Left hindlimb (tissue), 1 donor: ENCODE measurements around the gene CCDC24.

Experiments
- DNase-seq: peaks from one replicate; pipeline ENCODE4 v3.0.0-alpha.2; 2018

The CCDC24 gene

DNA sequence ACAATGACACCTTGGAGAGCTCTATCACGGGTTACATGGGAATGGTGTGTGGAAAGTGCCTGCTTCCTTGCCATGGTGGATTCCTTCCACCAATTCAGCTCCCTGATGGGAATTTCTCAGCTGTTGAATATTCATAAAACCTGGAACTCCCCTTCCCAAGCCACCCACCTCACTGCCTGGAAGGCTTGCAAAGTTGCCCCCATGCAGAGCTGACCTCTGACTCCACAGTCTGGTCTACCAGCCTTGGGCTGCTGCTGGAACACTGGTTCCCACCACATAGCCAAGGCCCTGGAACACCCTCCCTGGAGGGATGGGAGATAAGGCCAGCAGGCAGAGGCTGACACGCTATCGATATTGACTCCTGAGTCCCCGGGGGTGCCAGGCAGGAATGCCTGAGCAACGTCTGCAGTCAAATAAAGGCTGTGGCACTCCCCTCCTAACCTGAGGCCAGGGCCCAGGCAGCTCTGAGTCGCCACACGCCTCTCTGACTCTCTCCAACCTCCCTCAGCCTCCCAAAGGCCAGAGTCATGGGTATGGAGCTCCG lies 8.8 kb downstream of the CCDC24 start:
- DNase-seq, result no peak

DNA sequence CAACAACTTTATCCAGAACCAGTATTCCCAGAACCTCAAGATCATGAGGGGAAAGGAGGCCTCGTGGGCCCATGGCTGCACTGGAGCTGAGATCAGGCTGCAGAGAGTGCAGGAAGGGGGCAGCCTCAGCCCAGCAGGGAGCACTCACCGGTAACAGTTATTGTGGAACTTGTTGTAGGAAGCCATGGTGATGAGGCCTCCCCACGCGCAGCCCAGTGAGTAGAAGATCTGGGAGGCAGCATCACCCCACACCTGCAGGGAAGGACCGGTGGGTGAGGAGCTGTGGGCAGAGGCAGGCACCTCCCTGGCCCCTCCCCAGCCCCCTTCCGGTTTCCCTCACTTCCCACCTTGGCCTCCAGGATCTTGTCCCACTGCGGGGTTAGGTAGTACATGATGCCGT lies 10.8 kb downstream of the CCDC24 start:
- no peak for DNase-seq

DNA sequence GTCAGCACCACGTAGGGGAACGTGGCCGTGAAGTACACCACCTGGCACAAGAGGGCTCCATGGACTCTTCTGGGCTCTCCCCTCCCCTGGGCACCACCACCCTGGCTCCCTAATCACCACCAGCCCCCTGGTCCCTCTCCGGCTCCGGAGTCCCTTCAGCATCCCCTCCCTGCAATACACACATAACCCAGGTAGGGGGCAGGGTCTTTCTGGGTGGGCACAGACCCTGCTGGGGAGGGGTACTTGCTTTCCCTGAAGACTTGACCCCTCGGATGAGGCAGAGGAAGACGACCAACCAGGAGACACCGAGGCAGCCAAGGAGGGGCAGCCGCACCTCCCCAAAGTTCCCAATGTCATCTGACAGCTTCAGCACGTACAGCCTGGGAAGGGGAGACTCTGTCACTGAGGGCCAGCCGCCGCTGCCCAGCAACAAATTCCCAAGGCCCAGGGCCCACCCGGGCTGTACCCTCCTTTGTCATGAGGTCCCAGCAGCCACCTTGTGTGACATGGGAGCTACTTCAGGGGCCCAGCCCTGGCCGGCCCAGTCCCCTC lies 11.3 kb downstream of the CCDC24 start:
- DNase-seq, result no peak

DNA sequence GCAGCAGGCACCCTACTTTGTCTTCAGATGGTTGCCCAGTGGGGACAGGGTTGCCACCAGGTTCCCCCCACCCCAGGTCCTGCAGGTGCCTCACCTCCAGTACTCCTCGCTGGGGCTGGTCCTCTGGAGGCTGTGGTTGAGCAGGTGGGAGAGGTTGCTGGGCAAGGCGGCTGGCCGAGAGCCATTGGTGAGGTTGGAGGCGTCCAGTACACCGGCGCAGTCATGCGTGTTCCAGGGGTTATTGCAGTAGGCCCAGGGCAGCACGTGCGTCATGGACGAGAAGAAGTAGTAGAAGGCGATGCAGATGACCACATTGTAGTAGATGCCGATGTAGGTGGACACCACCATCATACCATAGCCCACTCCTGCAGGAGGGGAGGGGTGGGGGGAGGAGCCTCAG lies 16.9 kb downstream of the CCDC24 start:
- DNase-seq, result no peak

DNA sequence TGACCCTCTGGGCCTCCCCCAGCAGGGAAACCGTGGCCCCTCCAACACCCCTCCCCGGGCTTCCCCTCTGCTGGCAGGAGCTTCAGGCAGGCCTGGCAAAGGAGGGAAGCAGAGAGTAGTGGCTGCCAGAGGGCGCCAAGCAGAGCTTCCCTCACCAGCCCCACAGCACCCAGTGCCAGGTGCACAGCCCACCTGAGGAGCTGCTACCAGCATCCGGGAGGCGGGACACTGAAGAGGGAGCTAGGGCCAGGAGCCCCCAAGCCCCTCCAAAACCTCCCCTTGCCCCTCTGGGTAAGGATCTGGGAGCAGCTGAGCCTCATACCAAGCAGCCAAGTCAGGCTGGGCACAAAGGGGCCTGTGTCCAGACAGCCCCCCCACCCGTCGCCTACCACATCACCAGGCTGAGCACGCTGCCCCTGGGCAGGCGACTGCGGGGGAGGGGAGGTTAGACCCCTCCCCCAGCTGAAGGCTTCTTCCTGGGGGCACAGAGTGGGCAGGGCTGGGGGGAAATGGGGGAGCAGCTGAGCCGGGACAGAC lies 19.6 kb downstream of the CCDC24 start:
- DNase-seq, result no peak

DNA sequence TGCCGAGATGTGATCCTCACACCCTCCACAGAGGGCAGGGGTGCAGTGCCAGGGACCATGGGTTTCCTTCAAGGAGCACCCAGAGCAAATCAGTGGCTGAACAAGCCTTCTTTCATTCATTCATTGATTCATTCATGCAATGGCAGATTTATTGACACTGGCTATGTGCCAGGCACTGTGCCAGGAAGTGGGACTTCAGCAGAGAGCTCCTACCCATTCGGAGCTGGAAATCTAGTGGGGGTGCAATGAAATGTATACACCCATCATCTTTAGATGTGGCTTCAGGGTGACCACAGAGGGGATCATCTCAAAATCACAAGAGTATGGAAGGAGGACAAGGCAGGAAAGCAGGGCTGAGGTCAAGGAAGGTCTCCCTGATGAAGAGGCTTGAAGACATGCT lies 21.0 kb downstream of the CCDC24 start:
- DNase-seq, result no peak

DNA sequence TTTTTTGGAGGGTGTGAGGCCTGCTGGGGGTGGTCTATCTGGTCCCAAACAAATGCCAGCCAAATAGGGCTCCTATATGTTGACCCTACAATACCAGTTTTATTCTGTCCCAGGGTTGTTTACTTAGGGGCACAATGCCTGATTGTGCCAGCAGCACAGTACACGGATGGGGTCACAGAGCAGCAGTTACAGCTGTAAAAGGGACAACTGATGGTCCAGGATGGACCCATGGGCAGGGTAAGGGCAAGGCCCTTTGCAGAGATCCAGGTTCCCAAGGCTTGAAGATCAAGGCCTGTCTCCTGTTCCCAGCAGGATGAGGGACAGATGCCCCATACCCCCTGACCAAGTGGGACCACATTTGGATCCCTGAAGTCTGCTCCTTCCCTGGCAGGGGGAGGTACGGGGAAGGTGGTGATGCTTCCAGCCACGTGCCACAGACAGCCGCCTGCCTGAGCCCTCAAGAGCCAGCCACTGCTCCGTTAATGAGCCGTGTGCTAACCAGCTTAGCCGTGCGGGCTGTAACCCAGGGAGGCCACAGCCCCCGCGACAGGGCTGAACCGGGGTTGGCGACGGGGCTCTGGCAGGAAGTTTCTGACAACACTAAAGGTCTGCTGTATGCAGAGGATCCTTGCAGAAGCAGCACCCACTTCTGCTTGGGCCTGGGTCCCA lies 21.7 kb downstream of the CCDC24 start:
- no peak for DNase-seq

DNA sequence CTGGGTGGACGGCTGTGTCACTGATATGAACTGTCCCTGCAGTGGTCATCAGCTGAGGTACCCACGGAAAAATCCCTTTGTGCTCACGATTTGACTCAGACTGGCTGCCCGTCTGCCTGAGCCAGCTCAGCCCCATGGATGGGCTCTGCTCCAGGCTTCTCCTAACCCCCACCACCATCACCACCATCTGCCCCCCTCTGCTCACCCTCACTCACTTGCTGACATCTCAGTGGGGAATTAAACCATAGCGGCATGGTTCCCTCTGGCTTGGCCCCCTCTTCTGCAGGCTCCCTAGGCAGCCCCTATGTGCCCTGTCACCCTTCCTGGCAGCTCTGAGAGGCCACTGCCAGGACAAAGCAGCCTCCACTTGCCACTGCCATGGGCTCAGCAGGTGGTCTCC lies 22.6 kb downstream of the CCDC24 start:
- DNase-seq, result no peak

DNA sequence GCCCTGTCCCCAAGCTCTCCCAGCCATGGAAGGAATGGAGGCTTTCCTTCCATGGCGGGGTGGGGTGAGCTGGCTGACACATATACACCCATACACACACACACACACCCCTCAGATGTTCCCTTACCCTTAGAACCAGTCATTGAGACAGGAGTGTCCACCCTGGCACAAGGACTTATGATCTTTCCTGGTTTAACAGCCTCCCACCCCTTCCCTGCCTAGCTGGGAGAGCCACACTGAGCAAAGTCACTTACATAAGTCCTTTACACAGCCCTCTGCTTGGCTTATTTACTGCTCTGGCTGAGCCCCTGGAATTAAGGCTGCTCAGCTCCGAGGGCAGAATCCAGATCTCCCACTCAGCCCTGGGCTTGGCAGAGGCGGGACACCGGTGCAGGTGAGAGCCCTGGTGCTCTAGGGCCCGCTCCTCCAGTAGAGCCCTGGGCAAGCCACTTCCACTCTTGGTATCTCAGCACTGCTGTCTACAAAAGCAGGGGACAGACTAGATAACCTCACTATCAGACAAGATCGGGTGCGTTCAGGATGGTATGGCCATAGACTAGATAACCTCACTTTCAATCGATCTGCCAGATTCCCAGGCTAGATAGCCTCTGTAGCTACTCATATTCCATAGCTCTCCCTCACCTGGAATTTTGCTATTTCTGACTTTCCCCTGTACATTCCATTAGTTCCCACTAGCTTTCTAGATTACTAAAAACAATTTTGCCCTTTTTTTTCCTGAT lies 23.1 kb downstream of the CCDC24 start:
- DNase-seq, result no peak

DNA sequence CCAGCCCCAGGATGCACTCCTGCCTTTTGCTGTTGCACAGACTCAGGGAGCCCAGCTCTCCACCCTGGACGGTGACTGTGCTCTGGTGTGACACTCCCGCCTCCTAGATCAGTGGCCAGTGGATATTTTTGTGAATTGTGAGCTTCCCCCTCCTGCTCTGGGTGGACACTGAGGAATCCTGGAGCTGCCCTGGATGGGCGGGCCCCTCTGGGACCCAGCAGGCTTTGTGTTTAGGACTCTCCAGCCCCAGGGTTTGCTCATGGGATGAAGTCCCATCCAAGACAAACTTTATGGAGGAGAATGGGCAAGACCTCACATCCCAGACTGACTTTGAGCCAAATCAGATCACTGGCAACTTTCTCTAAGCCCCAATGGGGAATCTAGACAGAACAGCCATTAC lies 23.8 kb downstream of the CCDC24 start:
- no peak for DNase-seq

DNA sequence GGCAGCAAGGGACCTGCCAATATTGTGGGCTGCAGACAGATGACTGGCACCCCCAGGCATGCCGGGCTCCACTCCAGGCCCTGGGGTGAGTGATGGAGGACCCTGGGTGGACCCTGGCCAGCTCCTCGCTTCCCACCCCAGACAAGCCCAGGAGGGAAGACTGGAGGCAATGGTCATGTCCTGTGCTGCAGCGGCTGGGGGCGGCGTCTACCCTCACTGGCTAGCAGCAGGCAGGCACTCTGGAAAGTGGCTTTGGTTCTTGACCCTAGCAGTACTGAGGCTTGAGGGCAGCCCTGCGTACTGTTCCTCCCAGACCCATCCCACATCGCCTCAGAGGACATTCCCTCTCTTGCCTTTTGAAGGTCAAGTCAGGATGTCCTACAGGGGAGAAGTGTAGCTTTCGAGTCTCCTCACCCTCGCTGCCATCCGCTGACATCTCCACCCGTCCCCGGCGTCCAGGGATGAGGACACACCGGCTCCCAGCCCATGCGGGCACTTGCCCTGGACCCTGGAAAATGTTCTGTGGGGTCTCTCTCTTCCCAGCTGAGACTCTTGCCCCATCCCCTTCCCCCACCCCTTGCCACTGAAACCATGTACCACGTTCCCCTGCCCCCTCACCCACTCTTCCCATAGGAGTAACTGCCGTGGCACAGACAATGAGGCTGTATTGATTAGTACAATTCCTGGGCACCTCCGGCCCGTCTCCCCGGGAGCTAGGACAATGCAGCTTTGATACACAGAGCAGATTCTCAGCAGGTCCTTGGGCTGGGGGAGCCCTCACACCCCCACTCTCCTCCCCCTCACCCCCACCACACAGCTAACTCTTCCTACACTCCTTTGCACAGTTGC lies 24.9 kb downstream of the CCDC24 start:
- DNase-seq, result no peak

DNA sequence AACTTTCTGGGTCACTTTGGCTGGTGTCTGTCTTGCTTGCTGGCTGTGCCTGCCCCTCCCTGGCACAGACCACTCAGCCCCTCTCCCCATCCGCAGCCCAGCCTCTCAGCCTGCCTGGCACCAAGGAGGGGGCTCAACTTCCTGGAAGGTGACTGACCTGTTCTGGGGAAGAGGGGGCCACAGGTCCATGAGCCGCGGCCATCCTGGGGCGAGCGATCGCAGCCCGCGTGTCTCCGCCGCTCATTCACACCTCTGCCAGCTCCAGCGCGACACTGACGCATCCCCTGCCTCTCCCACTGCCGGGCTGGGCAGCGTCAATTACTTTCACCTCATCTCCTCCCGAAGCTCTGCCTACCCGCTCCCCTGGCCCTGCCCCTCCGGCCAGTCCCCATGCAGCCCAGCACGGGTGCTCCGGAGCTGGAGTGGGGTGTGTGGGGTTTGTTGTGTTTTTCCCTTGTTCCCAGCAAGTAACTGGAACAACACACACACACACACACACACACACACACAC lies 25.5 kb downstream of the CCDC24 start:
- peak; percentile 8 for DNase-seq

DNA sequence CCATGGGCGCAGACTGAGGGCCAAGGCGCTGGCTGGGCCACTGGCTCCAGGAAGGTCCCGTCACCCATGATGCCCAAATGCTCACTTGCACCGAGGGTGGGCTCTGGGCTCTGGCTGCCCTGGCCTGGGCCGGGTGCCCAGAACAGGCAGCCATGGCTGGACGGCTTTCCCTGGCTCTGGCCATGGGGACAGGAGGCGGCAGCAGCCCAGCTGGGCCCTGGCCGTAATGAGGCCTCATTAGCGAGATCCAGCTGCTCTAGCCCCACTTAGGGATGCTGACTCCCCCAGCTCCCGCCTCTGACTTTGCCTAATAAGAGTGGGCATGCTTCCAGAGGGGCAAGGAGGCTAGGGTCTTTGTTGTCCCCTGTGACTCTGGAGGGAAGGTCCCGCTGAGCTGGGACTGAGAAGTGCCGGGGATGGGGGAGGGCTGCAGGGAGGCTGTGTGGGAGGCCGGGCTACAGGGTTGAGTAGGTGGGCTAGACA lies 28.1 kb downstream of the CCDC24 start:
- peak; percentile 13 for DNase-seq

DNA sequence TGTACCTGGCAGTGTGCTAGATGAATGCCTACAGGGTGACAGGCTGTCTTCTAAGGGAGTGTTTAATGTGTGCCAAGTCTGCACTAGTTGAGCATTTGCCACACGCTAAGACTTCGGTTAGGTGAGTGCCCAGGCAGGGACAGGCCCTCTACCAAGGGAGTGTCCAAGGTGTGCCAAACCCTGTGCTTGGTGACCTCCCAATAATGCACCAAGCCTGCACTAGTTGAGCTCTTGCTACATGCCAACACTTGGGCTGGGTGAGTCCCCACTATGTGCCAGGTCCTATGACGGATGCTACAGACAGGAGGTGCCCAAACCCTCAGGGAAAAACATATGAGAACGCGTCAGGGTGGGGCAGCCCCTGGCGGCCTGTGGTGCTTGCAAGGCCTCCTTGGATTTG lies 29.1 kb downstream of the CCDC24 start:
- peak; percentile 16 for DNase-seq

DNA sequence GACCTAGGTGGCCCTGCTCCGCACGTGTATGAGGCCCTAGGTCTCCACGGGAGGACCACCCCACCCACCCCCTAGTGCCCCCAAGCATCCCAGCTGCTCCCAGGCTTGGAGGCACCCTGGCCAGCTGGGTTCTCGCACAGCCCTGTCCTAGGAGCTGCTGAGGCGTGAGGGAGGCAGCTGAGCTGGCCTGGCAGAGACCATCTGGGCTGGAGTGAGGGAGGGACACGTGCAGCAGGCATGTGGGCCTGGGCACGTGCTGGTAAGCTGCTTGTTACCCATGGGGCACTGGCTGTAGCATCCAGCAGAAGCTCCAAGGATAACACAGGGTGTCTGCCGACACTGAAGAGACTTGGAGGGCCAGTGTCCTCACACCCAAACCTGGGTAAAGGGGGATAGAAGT lies 29.8 kb downstream of the CCDC24 start:
- no peak for DNase-seq

DNA sequence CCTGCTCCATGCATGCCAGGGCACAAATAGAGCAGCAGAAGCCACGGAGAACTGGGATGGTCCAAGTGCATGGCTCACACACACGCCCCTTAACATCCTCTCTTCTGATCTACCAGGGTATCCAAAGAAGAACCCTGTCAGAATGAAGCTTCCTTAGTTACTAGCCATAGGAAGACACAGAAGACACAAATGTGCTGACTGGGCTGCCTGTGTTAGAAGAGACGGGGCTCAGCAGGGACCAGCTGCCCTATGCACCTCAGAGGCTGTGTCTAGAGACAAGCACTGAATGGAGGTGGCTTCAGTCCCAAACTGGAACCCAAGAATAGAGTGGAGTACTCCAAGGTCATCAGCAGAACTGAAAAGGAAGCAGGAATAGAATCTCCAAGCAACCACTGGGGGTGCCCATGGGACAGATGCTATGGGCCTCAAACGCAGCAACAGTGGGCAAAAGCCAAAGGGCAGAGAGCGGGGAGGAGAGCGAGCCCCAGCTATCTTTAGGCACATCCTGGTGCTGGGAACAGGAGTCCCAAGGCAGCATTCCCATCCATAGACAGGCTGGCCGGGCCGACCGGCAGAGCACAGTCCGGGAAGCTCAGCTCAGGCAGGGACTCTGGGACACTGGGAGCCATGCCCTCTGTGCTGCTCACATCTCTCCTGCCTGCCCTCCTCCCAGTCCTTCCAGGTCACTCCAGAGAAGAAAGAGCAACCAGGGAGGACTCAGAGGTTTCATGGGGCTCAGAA lies 30.4 kb downstream of the CCDC24 start:
- no peak for DNase-seq

DNA sequence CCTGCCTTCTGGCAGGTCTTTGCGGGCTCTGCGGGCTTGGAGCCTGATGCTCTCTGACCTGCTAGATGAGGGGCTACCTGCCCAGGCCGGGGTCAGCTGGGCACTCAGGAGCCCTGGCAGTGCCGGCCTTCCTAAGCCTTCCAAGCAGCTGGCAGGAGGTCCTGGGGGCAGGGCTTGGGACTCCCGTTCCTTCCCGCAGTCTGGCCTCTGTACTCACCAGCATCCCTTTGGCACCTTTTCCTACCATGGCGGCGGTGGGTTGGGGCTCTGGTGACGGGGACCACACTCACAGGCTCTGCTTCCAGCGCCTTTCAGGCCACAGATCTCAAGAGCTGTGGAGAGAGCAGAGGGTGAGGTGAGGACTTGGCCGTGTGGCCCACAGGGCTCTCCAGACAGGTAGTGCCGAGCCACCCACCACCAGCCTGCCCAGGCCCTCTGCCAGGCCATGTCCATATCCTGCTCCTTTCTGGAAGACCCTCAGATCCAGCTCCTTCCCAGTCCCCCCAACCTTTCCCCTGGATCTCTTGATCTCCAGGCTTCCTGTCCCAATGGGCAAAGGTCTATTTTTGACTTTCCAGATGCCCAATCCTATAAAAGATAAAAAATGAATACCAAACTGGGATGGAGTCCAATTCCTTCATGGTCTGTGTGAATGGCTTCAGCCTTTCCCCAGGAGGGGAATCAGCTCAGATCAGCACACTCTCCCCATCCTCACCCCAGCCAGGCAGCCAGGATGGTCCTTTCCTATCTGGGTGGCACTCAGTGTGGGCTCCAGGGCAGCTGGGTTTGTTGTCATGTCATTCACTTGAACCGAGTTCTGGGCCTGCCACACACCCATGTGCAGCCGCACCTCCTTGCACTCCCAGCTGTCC lies 32.9 kb downstream of the CCDC24 start:
- no peak for DNase-seq

DNA sequence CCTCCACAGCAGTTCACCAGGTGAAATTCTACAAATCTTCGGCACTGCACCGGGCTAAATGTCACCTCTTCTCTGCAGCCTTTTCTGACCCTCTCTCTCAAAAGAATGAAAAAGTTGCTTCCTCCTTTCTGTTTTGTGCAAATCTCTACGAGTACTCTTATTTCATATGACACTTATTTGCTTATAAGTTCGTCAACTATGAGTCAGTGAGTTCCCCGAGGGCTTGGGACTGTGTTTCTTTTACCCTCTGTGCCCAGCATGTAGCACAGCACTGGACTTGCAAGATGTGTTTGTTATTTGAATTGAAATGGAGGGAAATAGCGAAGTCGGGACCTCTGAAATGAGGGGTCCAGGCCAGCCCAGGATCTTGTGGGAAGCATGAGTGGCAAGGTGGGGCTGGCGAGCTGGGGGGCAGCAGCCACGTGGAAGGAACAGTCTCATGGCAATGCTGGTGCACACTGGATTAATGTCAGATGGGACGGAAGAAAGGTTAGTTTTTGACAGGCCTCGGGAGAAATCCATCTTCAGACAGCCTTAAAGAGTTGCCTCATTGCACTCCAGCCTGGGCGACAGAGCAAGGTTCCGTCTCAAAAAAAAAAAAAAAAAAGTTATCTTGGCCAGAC lies 33.6 kb downstream of the CCDC24 start:
- DNase-seq, result no peak

DNA sequence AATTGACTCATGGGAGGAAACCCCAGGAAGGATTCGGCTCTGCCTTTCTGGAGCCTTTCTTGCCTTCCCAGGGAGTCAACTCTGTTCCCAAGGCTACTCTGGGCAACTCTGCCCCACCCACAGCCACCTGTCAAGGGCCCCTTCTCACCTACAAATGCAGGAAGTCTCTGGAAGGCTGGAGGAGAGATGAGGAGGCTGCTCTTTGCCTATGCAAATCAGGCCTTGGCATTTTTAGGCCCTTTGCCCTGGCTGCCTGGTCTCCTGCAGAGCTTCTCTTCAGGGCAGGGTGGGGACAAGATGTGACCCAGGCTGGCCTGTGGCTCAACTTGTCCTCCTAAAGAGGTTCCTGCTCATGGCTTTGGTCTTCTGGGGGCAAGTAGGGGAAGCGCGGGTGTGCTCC lies 34.4 kb downstream of the CCDC24 start:
- no peak for DNase-seq

DNA sequence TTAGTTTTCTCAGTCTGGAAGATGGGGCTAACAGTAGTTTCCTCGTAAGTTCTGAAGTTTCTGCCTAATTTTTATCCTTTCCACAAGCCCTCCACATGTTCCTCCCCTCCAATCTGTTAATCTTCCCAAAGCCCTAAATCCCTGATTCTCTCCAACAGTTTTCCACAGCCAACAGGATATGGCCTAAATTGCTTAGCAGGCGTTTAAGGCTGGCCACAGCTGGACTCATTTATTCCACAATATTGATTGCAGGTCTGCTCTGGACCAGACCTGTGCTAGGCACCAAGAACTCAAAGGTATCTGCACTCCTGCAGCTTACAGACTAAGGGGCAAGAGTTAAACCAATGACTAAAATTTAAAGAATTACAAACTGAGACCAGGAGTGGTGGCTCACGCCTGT lies 35.9 kb downstream of the CCDC24 start:
- DNase-seq, result no peak
